ENCODE results near the gene HMGN3. TPM values are rescaled to one million over a fixed set of nuclear protein-coding genes. Genes with fewer than 3 reads are reported as not detected.

HMGN3 gene
- total RNA-seq, result 10 to 100 TPM; 45.1 to 77.6 (median 59.4) TPM

GRCh38 chr6:79234150-79235022 is at the start of gene HMGN3:
Gene HMGN3 (minus strand): TSS chr6:79234682.
- H3K27ac ChIP-seq, result peak within 1 kb of the TSS; percentile 88 to 91
- no peaks in the 10 kb centered on the region for H3K27me3 ChIP-seq
- H3K36me3 ChIP-seq, result no peaks in the 10 kb centered on the region
- TF ChIP-seq POLR2A (IDR thresholded peaks at IDR 0.05), result peak; percentile 66 to 78
- TF ChIP-seq CTCF (IDR thresholded peaks at IDR 0.05), result peak in 3 of 4 experiments; percentile 14 to 28 (median 18)
- DNase-seq, result peak; percentile 93
- intact Hi-C loops (cut with DNase I; ENCODE audit: low total_unique reads), result no loop called here
- peaks cover 0 to 4% of the 10 kb centered on the region in 2 donors for H3K4me1 ChIP-seq
- H3K4me3 ChIP-seq, result peak within 1 kb of the TSS; percentile 63 to 67
- H3K9me3 ChIP-seq, result no peaks in the 10 kb centered on the region

- no peaks in the 10 kb centered on the region for H3K9me3 ChIP-seq
- no peaks in the 10 kb centered on the region for H3K36me3 ChIP-seq
- no peak for TF ChIP-seq CTCF (IDR thresholded peaks at IDR 0.05)
- TF ChIP-seq POLR2A (IDR thresholded peaks at IDR 0.05), result no peak
- DNase-seq, result no peak
- H3K4me1 ChIP-seq, result no peaks in the 10 kb centered on the region
- H3K4me3 ChIP-seq, result no peak overlapping the region
- intact Hi-C loops (cut with DNase I; ENCODE audit: low total_unique reads), result no loop called here
- no peak overlapping the region for H3K27ac ChIP-seq
- no peaks in the 10 kb centered on the region for H3K27me3 ChIP-seq
Measured at GRCh38 chr6:79280756-79281155, 46.3 kb upstream of the HMGN3 start.

GRCh38 chr6:79277109-79277508 is 42.6 kb upstream of the HMGN3 start:
- Histone ChIP-seq H3K9me3 (no peaks in the 10 kb centered on the region), H3K4me1 (no peaks in the 10 kb centered on the region), H3K4me3 (no peak overlapping the region), H3K36me3 (no peaks in the 10 kb centered on the region), H3K27ac (no peak overlapping the region), H3K27me3 (no peaks in the 10 kb centered on the region)
- DNase-seq, result no peak
- intact Hi-C loops (cut with DNase I; ENCODE audit: low total_unique reads), result no loop called here
- TF ChIP-seq POLR2A (IDR thresholded peaks at IDR 0.05) (no peak), CTCF (IDR thresholded peaks at IDR 0.05) (no peak)

- TF ChIP-seq POLR2A (IDR thresholded peaks at IDR 0.05) (no peak), CTCF (IDR thresholded peaks at IDR 0.05) (no peak)
- no peak overlapping the region for H3K27ac ChIP-seq
- DNase-seq, result no peak
- no peaks in the 10 kb centered on the region for H3K27me3 ChIP-seq
- H3K9me3 ChIP-seq, result no peaks in the 10 kb centered on the region
- no peaks in the 10 kb centered on the region for H3K36me3 ChIP-seq
- H3K4me1 ChIP-seq, result no peaks in the 10 kb centered on the region
- H3K4me3 ChIP-seq, result no peak overlapping the region
- intact Hi-C loops (cut with DNase I; ENCODE audit: low total_unique reads), result no loop called here
Measured at GRCh38 chr6:79269877-79270276, 35.4 kb upstream of the HMGN3 start.

GRCh38 chr6:79267128-79267527 is 32.6 kb upstream of the HMGN3 start:
- H3K4me1 ChIP-seq, result no peaks in the 10 kb centered on the region
- no peaks in the 10 kb centered on the region for H3K36me3 ChIP-seq
- no peak overlapping the region for H3K27ac ChIP-seq
- DNase-seq, result no peak
- H3K9me3 ChIP-seq, result no peaks in the 10 kb centered on the region
- no peaks in the 10 kb centered on the region for H3K27me3 ChIP-seq
- H3K4me3 ChIP-seq, result no peak overlapping the region
- intact Hi-C loops (cut with DNase I; ENCODE audit: low total_unique reads), result no loop called here
- TF ChIP-seq CTCF (IDR thresholded peaks at IDR 0.05) (no peak), POLR2A (IDR thresholded peaks at IDR 0.05) (no peak)

Data from uterus (tissue), 4 donors.